Ishikawa (cell line): ENCODE results near the gene PON3.

ENCODE experiments used
- CREB1 ChIP-seq: IDR thresholded peaks from 2 replicates; pipeline ENCODE4 v1.6.1; 2012; ENCODE audit warnings: low read depth
- FOXM1 ChIP-seq: IDR thresholded peaks from 2 replicates; pipeline ENCODE4 v1.6.1; 2012; ENCODE audit warnings: low read depth, borderline replicate concordance
- MAX ChIP-seq: IDR thresholded peaks from 2 replicates; pipeline ENCODE4 v1.6.1; 2012
- TAF1 ChIP-seq: IDR thresholded peaks from 2 replicates; pipeline ENCODE4 v1.6.1; 2012; ENCODE audit warnings: low read depth, mild to moderate bottlenecking
- TCF12 ChIP-seq: IDR thresholded peaks from 2 replicates; pipeline ENCODE4 v1.6.1; 2012; ENCODE audit warnings: low read depth

DNA sequence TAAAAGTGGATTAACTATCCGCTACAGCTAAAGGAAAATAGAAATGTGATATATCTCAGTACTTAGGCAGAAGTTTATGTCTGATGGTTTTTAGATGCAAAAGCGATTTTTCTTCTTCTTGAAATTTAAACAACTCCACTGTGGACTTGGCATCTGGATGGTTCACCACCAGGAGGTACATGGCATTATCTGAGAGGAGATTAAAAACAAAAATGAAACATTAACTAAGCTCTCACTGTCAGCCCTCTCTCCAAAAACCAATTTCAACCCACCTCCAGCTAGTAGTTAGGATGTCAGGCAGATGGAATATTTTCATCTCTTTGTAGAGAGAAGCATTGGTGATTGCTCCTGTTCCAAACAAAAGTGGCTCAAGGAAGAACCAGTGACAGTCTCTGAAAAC, 84.8 kb downstream of the PON3 start:
- no peak for TF ChIP-seq MAX
- no peak for TF ChIP-seq CREB1
- no peak for TF ChIP-seq TAF1
- TF ChIP-seq FOXM1, result no peak
- no peak for TF ChIP-seq TCF12
